Cardiac muscle cell (in vitro differentiated cells and primary cell): ENCODE data around the gene SGMS2. TPM values are rescaled to one million over a fixed set of nuclear protein-coding genes. Genes with fewer than 3 reads are reported as not detected.

ENCODE experiments used
- DNase-seq, 2 donors: peaks; one replicate each; pipeline versions ENCODE4 v3.0.0 to v3.0.0-alpha.2; 2010 to 2017; ENCODE audit warnings: low read depth in 1 of 2, low spot score in 1 of 2
- H3K27ac ChIP-seq: fragments of 200-600 bp; sonication (generic); 2 replicates; pipeline ENCODE4 v1.5.1; 2016
- H3K27me3 ChIP-seq: fragments of 200-600 bp; sonication (generic); 2 replicates; pipeline ENCODE4 v1.6.0; 2016; ENCODE audit warnings: control low read depth
- H3K36me3 ChIP-seq: fragments of 200-600 bp; sonication (generic); 2 replicates; pipeline ENCODE4 v1.5.1; 2016; ENCODE audit warnings: control low read depth
- H3K4me1 ChIP-seq: fragments of 200-600 bp; sonication (generic); 2 replicates; pipeline ENCODE4 v1.8.1; 2017; ENCODE audit warnings: low read depth, mild to moderate bottlenecking, mixed run types
- H3K4me3 ChIP-seq: fragments of 200-600 bp; sonication (generic); 2 replicates; pipeline ENCODE4 v1.5.1; 2016; ENCODE audit warnings: mild to moderate bottlenecking
- H3K9me3 ChIP-seq: fragments of 200-600 bp; sonication (generic); 2 replicates; pipeline ENCODE4 v1.5.1; 2017; ENCODE audit warnings: low read depth, mild to moderate bottlenecking, control low read depth
- CTCF ChIP-seq: IDR thresholded peaks from 2 replicates; pipeline ENCODE4 v1.5.1; 2012; ENCODE audit warnings: low read depth, mild to moderate bottlenecking, low read length
- polyA plus RNA-seq: library from polyadenylated mRNA; unstranded; fragments of >200 nt; fragmentation: Nextera tagmentation; extraction: Ambion mirVana; gene quantifications from 2 replicates; pipeline ENCODE4 v1.2.1, GENCODE V29; 2016
- total RNA-seq: library from RNA; depleted of rRNA; stranded (reverse); fragments of >200 nt; gene quantifications from 2 replicates; pipeline ENCODE4 v1.2.3, GENCODE V29; 2016

The SGMS2 gene
- total and polyA plus RNA-seq, 2 experiments from 2014 or later: 0.89 to 3.3 TPM

DNA sequence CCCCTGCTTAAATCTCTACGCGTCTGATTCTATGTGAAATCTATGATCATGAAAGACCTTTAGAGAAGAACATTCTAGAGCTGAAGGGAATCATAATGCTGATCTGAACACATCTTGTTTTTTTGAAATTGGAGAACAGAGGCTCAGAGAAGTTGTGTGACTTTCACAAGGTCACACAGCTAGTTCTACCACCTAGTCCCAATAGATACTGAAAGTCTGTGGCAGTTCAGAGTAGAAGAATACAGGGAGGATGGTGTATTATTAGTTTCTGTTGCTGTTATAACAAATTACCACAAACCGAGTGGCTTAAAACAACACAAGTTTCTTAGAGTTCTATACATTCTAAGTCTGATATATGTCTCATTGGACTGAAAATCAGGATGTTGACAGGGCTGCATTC, 121.1 kb downstream of the SGMS2 start:
- Histone ChIP-seq H3K4me1 (no peaks in the 10 kb centered on the region), H3K36me3 (no peaks in the 10 kb centered on the region), H3K27ac (no peak overlapping the region), H3K4me3 (no peak overlapping the region), H3K9me3 (no peaks in the 10 kb centered on the region), H3K27me3 (no peaks in the 10 kb centered on the region)
- no peak for TF ChIP-seq CTCF
- DNase-seq: no peak

DNA sequence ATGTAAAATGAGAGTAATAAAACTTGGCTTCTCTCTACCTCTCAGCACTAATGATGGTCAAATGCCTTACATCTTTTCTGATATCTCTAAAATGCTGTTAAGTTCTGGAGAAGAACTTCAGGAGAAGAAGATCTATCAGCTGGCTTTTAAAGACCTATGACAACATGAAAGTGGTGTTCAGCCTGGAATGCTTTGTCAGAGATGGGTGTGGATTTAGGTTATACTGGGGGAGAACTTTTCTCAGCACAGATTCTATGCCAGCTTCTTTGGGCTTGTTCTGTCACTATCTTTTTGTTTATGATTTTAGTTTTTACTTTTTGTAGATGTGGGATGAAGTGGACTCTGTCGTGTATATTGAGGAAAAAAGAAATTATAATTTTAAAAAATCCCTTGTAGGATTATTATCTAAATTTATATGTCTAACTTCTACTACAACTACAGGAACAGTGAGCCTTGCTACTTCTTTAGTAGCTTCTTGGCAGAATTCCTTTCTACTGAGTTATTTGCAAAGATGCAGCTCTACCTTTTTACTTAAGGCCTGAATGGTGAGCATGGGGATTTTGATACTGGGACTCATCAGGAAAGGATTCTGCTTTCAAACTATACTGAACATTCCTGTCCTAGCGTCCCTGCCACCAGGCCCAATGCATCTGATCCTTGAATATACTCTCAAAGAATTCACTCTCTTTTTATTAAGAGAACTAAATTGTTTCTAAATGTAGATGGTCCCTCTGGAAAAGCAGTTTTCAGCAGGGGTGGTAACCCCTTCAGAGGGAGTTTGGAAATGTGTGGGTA, 126.2 kb downstream of the SGMS2 start:
- Histone ChIP-seq H3K4me1 (no peaks in the 10 kb centered on the region), H3K4me3 (no peak overlapping the region), H3K9me3 (no peaks in the 10 kb centered on the region), H3K27me3 (no peaks in the 10 kb centered on the region), H3K36me3 (no peaks in the 10 kb centered on the region), H3K27ac (no peak overlapping the region)
- no peak for TF ChIP-seq CTCF
- DNase-seq: no peak

- Histone ChIP-seq H3K36me3 (no peaks in the 10 kb centered on the region), H3K4me1 (no peaks in the 10 kb centered on the region), H3K4me3 (no peak overlapping the region), H3K9me3 (no peaks in the 10 kb centered on the region), H3K27me3 (no peaks in the 10 kb centered on the region), H3K27ac (no peak overlapping the region)
- DNase-seq: peak in 1 of 2 donors; percentile 21
- TF ChIP-seq CTCF: no peak
These were observed 126.8 kb downstream of the SGMS2 start for GRCh38 chr4:107951551-107951950.

DNA sequence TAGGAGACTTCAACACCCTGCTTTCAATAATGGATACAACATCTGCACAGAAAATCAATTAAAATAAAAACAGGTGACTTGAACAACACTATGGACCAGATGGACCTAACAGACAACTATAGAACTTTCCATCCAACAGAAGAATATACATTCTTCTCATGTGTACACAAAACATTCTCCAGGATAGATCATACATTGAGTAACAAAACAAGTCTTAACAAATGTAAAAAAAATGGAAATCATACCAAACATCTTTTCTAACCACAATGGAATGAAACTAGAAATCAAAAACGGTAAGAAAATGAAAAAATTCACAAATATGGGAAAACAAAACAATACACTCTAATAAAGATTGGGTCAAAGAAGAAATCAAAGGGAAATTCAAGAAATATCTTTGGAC, 131.3 kb downstream of the SGMS2 start:
- Histone ChIP-seq H3K4me3 (no peak overlapping the region), H3K4me1 (no peaks in the 10 kb centered on the region), H3K27me3 (no peaks in the 10 kb centered on the region), H3K27ac (no peak overlapping the region), H3K9me3 (no peaks in the 10 kb centered on the region), H3K36me3 (no peaks in the 10 kb centered on the region)
- DNase-seq: no peak
- no peak for TF ChIP-seq CTCF

Other genes with a start within 250 kb of the SGMS2 start
- 25.4 and 28.6 TPM in 2 replicates for gene PAPSS1, start 104.7 kb upstream of the SGMS2 start, total RNA-seq
- gene PAPSS1, start 104.7 kb upstream of the SGMS2 start, polyA plus RNA-seq: 40.6 and 46.4 TPM in 2 replicates
- gene CYP2U1, start 106.6 kb downstream of the SGMS2 start, total RNA-seq: 4.7 and 7.0 TPM in 2 replicates
- 2.5 and 2.7 TPM in 2 replicates for gene CYP2U1, start 106.6 kb downstream of the SGMS2 start, polyA plus RNA-seq
- 38.7 and 59.1 TPM in 2 replicates for gene HADH, start 165.0 kb downstream of the SGMS2 start, total RNA-seq
- 84.7 and 139 TPM in 2 replicates for gene HADH, start 165.0 kb downstream of the SGMS2 start, polyA plus RNA-seq